Measurements from ENCODE around the gene HDAC9. TPM values are rescaled to one million over a fixed set of nuclear protein-coding genes. Genes with fewer than 3 reads are reported as not detected.

HDAC9 gene
- total RNA-seq, 1 experiment from 2014 or later, result 11.3 TPM

DNA sequence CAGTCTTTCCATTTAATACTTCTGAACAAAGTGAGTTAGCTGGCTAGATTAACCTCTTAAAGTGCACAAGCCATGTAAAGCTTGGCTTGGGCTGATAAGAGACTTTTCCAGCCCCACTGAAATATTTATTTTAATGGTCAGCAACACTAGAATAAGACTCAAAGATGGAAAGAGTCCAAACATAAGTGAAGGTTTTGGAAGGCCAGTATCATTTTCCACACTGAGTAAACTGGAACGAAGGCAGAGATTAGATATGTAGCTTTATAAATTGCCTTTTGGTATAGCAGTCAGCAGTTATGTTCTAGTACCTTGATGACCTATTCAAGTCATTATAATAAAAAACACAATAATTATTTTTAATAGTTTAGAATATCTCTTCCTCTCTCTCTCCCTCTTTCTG is 102.2 kb downstream of the HDAC9 start:
- Mint-ChIP-seq H3K4me3 (ENCODE audit: unreplicated experiment) (no peak overlapping the region), H3K27ac (ENCODE audit: low read depth, unreplicated experiment) (no peak overlapping the region), H3K36me3 (ENCODE audit: insufficient read depth, unreplicated experiment) (peaks cover 8% of the 10 kb centered on the region), H3K4me1 (ENCODE audit: insufficient read depth, unreplicated experiment) (no peaks in the 10 kb centered on the region), H3K9me3 (ENCODE audit: unreplicated experiment) (peaks cover 11% of the 10 kb centered on the region), H3K27me3 (ENCODE audit: insufficient read depth, unreplicated experiment) (no peaks in the 10 kb centered on the region)
- ChIA-PET POLR2A (no interaction called here), CTCF (no interaction called here)
- TF ChIP-seq, protein P1, sequence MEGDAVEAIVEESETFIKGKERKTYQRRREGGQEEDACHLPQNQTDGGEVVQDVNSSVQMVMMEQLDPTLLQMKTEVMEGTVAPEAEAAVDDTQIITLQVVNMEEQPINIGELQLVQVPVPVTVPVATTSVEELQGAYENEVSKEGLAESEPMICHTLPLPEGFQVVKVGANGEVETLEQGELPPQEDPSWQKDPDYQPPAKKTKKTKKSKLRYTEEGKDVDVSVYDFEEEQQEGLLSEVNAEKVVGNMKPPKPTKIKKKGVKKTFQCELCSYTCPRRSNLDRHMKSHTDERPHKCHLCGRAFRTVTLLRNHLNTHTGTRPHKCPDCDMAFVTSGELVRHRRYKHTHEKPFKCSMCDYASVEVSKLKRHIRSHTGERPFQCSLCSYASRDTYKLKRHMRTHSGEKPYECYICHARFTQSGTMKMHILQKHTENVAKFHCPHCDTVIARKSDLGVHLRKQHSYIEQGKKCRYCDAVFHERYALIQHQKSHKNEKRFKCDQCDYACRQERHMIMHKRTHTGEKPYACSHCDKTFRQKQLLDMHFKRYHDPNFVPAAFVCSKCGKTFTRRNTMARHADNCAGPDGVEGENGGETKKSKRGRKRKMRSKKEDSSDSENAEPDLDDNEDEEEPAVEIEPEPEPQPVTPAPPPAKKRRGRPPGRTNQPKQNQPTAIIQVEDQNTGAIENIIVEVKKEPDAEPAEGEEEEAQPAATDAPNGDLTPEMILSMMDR (IDR thresholded peaks at IDR 0.05; ENCODE audit: unreplicated experiment), result no peak
- no peak for DNase-seq (ENCODE audit: unreplicated experiment)
- no TSS peak for BruUV-seq (replicated peaks)
- intact Hi-C loops (cut with micrococcal nuclease), result no loop called here

DNA sequence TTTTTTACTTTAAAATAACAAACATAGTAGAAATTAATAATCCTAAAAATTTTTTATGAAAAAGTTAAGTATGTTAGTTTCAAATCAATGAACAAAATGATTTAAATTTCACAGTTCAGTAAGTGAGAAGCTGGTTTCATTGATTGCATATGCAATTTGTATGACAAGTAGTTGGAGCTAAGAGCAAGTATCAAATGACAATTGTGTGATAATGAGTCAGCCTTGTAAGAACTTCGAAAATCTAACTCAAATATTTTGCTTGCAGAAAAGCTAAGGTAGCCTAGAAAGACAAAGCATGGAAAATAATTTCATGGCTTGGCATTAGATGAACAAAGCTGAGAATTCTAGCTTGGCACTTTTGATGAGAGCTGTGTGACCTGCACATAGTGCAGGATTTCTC is 111.5 kb downstream of the HDAC9 start:
- no TSS peak for BruUV-seq (replicated peaks)
- Mint-ChIP-seq H3K27me3 (ENCODE audit: insufficient read depth, unreplicated experiment) (no peaks in the 10 kb centered on the region), H3K4me3 (ENCODE audit: unreplicated experiment) (no peak overlapping the region), H3K4me1 (ENCODE audit: insufficient read depth, unreplicated experiment) (no peaks in the 10 kb centered on the region), H3K9me3 (ENCODE audit: unreplicated experiment) (peaks cover 28% of the 10 kb centered on the region), H3K36me3 (ENCODE audit: insufficient read depth, unreplicated experiment) (peaks cover 10% of the 10 kb centered on the region), H3K27ac (ENCODE audit: low read depth, unreplicated experiment) (no peak overlapping the region)
- peak; percentile 11 for DNase-seq (ENCODE audit: unreplicated experiment)
- POLR2A ChIA-PET, result no interaction called here
- CTCF ChIA-PET, result no interaction called here
- intact Hi-C loops (cut with micrococcal nuclease), result no loop called here
- TF ChIP-seq, protein P1 (IDR thresholded peaks at IDR 0.05; ENCODE audit: unreplicated experiment), result no peak

DNA sequence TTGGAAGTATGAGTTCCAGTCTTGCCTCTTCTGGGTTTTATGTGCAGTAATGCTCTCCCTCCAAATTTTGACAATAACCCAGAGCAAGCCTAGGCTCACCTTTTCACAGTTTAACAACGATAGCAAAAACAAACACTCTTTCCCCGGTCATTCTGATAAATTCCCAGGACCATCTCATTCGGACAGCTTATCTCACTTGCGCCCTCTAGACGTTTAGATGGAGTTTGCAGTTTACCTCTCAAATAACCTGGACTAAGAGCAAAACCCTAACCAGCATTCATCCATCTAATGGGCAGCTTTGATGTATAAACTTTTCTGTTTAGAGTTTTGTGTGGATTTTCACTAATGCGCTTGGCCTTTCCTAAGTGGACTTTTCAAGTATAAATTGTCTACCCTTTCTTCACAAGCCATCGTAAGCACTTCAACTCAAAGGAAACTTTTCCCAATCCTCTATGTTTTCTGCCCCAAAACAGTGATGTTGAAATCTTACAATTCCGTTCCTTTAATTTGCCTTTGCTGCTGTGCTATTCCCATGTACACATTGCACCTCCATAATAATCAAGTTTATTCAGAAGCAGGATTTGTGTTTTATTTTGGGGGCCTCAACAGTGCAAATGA is 114.9 kb downstream of the HDAC9 start:
- no TSS peak for BruUV-seq (replicated peaks)
- H3K27me3 Mint-ChIP-seq (ENCODE audit: insufficient read depth, unreplicated experiment), result no peaks in the 10 kb centered on the region
- no peaks in the 10 kb centered on the region for H3K4me1 Mint-ChIP-seq (ENCODE audit: insufficient read depth, unreplicated experiment)
- no peaks in the 10 kb centered on the region for H3K9me3 Mint-ChIP-seq (ENCODE audit: unreplicated experiment)
- no peaks in the 10 kb centered on the region for H3K36me3 Mint-ChIP-seq (ENCODE audit: insufficient read depth, unreplicated experiment)
- no peak overlapping the region for H3K27ac Mint-ChIP-seq (ENCODE audit: low read depth, unreplicated experiment)
- intact Hi-C loops (cut with micrococcal nuclease), result no loop called here
- POLR2A ChIA-PET, result no interaction called here
- DNase-seq (ENCODE audit: unreplicated experiment), result peak; percentile 48
- TF ChIP-seq, protein P1 (IDR thresholded peaks at IDR 0.05; ENCODE audit: unreplicated experiment), result no peak
- H3K4me3 Mint-ChIP-seq (ENCODE audit: unreplicated experiment), result no peak overlapping the region
- CTCF ChIA-PET, result interaction anchor here (0.6 to 1.0 kb wide), 2 partner anchors 26 to 257 kb away, joined by 3 to 5 read pairs; no protein-coding TSS in a partner anchor

DNA sequence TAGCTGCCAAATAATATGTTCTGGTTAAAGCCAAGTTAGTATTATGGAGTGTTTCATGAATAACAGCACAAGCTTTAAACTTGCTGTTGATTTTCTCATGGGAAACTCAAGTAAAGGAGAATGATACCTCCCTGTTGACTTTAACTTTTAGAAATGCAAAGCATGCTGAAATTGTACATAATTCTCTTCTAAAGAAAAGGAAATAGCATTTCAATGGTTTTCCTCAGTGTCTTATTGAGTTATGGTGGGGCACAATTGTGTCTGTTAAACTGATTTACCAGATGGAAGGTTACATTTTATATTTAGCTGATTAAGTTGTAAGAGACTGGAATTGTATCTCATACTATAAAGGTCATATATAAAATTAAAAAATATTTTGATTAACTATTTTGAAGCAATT is 119.3 kb downstream of the HDAC9 start:
- Mint-ChIP-seq H3K27me3 (ENCODE audit: insufficient read depth, unreplicated experiment) (no peaks in the 10 kb centered on the region), H3K4me1 (ENCODE audit: insufficient read depth, unreplicated experiment) (no peaks in the 10 kb centered on the region), H3K4me3 (ENCODE audit: unreplicated experiment) (no peak overlapping the region), H3K36me3 (ENCODE audit: insufficient read depth, unreplicated experiment) (no peaks in the 10 kb centered on the region), H3K9me3 (ENCODE audit: unreplicated experiment) (no peaks in the 10 kb centered on the region), H3K27ac (ENCODE audit: low read depth, unreplicated experiment) (no peak overlapping the region)
- intact Hi-C loops (cut with micrococcal nuclease), result no loop called here
- TF ChIP-seq, protein P1 (IDR thresholded peaks at IDR 0.05; ENCODE audit: unreplicated experiment), result no peak
- POLR2A ChIA-PET, result no interaction called here
- no TSS peak for BruUV-seq (replicated peaks)
- no peak for DNase-seq (ENCODE audit: unreplicated experiment)
- CTCF ChIA-PET, result interaction anchor here (1.8 kb wide), 1 partner anchor 23 kb away, joined by 5 read pairs; no protein-coding TSS in a partner anchor

Data from MCF 10A (cell line).